Brain microvascular endothelial cell (primary cell): ENCODE data around the gene SAMD10.

ENCODE experiments used
- DNase-seq: peaks from one replicate; pipeline ENCODE4 v3.0.0-alpha.2; 2020
- H3K27ac ChIP-seq: fragments of 250-450 bp; sonication (Bioruptor Pico); 2 replicates; pipeline ENCODE4 v1.5.1; 2020; ENCODE audit warnings: mild to moderate bottlenecking, moderate library complexity
- H3K27me3 ChIP-seq: fragments of 250-450 bp; sonication (Bioruptor Pico); replicated peaks from 2 replicates; pipeline ENCODE4 v1.5.1; 2020; ENCODE audit warnings: mild to moderate bottlenecking
- H3K36me3 ChIP-seq: fragments of 250-450 bp; sonication (Bioruptor Pico); replicated peaks from 2 replicates; pipeline ENCODE4 v1.5.1; 2020; ENCODE audit warnings: mild to moderate bottlenecking
- H3K4me3 ChIP-seq: 2 replicates; pipeline ENCODE4 v1.5.1; 2011; ENCODE audit warnings: low read depth, mild to moderate bottlenecking, control low read depth, low read length, moderate library complexity
- in situ Hi-C: cut with HindIII; loops from 2 replicates; pipeline ENCODE4 v1.10.0; 2017; ENCODE audit warnings: low sequenced_read_pairs, low pct_ligation_motif_present
- TF ChIP-seq, protein P1 (sequence below): IDR thresholded peaks from 2 replicates; pipeline ENCODE4 v1.5.1; 2011; ENCODE audit warnings: low read depth, mild to moderate bottlenecking, moderate library complexity, low read length, control low read depth, inconsistent platforms; ENCODE audit errors: missing control alignments

SAMD10 gene

GRCh38 chr20:63951398-63952209 lies 27.8 kb downstream of the SAMD10 start:
- no peaks in the 10 kb centered on the region for H3K27me3 ChIP-seq
- in situ Hi-C loops, result no loop called here
- DNase-seq, result no peak
- TF ChIP-seq, protein P1, sequence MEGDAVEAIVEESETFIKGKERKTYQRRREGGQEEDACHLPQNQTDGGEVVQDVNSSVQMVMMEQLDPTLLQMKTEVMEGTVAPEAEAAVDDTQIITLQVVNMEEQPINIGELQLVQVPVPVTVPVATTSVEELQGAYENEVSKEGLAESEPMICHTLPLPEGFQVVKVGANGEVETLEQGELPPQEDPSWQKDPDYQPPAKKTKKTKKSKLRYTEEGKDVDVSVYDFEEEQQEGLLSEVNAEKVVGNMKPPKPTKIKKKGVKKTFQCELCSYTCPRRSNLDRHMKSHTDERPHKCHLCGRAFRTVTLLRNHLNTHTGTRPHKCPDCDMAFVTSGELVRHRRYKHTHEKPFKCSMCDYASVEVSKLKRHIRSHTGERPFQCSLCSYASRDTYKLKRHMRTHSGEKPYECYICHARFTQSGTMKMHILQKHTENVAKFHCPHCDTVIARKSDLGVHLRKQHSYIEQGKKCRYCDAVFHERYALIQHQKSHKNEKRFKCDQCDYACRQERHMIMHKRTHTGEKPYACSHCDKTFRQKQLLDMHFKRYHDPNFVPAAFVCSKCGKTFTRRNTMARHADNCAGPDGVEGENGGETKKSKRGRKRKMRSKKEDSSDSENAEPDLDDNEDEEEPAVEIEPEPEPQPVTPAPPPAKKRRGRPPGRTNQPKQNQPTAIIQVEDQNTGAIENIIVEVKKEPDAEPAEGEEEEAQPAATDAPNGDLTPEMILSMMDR, result no peak
- no peaks in the 10 kb centered on the region for H3K36me3 ChIP-seq
- no peak overlapping the region for H3K27ac ChIP-seq
- no peak overlapping the region for H3K4me3 ChIP-seq

- H3K27ac ChIP-seq, result no peak overlapping the region
Measured at GRCh38 chr20:63950701-63951397, 28.6 kb downstream of the SAMD10 start.

DNA sequence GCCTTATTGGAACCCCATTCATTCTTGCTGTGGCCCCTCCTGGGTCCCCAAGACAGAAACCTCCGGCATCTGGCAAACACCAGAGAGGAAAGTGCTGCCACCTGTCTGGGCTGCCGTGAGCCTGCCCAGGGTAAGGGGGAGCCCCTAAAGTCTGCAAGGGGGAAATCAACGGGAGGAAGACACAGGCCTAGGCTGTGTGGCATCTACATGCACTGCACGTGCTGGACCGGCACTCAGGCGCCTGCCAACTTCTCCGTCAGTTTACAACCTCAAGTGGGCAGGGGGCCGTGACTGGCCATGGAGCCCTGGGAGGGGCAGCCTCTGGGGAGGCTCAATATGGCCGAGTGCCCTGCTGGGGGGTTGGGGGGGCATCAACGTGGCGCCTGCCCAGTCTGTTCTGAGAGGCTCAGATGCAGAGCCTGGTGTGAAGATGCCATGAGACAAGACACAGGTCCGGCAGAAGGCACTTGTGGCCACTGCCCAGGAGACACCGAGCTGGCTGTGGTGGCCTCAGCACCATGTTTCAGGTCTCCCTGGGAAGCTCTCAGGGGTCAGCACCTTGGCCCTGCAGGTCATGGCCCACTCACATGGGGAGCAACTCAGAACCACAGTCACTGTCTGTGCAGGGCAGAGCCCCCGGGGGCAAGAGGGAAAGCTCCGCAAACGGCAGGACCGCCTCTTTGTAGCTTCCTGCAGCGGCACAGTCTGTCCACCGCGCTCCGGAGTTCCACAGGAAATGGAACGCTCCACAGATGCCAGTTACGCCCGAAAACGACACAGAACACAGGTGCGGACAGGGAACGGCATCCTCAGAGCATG lies 31.6 kb downstream of the SAMD10 start:
- H3K27ac ChIP-seq, result no peak overlapping the region
- TF ChIP-seq, protein P1, result no peak
- in situ Hi-C loops, result no loop called here
- H3K27me3 ChIP-seq, result no peaks in the 10 kb centered on the region
- peaks cover 27% of the 10 kb centered on the region for H3K36me3 ChIP-seq
- no peak for DNase-seq
- H3K4me3 ChIP-seq, result no peak overlapping the region

More at GRCh38 chr20:63950701-63951397, 28.6 kb downstream of the SAMD10 start:
- in situ Hi-C loops, result no loop called here
- TF ChIP-seq, protein P1, result no peak
- no peak for DNase-seq
- H3K4me3 ChIP-seq, result no peak overlapping the region
- H3K27me3 ChIP-seq, result no peaks in the 10 kb centered on the region
- H3K36me3 ChIP-seq, result peaks cover 2% of the 10 kb centered on the region

DNA sequence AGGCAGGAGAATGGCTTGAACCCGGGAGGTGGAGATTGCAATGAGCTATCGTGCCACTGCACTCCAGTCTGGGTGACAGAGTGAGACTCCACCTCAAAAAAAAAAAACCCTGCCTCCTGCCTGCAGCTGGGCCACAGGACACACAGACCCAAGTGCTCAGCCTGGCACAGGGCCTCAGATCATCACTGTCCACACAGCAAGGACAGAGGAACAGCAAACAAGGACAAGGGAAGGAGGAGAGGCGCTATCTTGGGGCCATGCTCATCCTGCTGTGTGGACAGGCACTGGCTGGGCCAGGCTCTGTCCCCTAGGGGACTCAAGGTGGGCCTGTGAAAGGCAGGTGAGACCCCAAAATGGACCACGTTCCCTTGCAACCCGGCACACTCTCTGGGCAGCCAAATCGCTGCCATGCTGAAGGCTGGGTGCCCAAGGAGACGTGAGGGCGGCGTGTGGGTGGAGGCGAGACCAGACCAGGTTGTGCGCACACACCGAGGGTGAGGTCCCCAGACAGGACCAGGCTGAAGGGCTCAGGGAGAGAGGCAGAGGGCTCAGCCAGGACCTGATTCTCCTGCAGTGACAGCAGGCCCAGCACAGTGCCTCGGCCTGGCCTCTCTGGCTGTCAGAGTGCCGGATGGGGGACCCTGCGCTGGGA lies 32.3 kb downstream of the SAMD10 start:
- Histone ChIP-seq H3K27ac (no peak overlapping the region), H3K36me3 (peaks cover 33% of the 10 kb centered on the region), H3K27me3 (no peaks in the 10 kb centered on the region), H3K4me3 (no peak overlapping the region)
- no peak for DNase-seq
- in situ Hi-C loops, result no loop called here
- TF ChIP-seq, protein P1, result no peak

DNA sequence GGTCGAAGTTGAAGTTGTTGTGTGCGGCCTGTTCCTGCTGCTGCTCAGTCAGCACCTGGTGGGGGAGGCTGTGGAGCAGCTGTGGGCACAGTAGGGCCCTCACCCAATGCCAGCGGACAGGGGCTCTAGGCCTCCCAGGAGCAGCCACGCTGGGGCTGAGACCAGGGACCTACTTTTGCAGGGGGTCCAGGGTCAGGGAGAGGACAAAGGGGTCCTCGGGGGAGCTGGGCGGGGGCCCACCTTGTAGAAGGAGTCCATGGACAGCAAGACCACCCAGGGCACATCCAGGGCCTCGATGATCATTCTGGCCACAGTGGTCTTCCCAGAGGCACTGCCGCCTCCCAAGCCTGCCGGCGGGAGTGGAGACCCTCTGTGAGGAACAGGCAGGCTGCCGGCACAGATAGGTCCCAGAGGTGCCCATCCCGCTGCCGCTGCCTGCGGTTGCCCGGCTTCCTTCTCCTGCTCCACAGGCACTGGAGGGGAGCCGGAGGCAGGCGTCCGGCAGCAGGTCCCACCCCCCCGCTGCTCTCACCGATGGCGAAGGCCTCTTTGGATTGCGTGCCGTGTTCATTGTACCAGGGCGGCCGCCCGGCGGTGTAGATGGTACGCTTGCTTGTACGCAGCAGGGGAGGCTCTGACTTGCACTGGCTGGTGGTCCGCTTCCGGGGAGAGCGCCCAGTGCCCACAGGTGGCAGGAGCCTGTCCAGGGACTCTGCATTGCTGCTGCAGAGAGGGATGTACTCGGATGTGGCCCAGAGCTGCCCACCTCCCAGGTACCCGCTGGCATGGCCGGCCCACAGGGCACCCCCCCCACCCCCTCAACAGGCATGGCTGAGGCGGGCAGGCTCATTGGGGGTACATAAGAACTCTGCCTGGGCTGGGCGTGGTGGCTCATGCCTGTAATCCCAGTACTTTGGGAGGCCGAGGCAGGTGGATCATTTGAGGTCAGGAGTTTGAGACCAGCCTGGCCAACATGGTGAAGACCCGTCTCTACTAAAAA lies 33.2 kb downstream of the SAMD10 start:
- no peaks in the 10 kb centered on the region for H3K27me3 ChIP-seq
- no peak overlapping the region for H3K4me3 ChIP-seq
- no peak overlapping the region for H3K27ac ChIP-seq
- H3K36me3 ChIP-seq, result peaks cover 33% of the 10 kb centered on the region
- no peak for DNase-seq
- in situ Hi-C loops, result no loop called here
- TF ChIP-seq, protein P1, result no peak
